Motor neuron (in vitro differentiated cells): ENCODE results near the gene LRTM2. TPM values are rescaled to one million over a fixed set of nuclear protein-coding genes. Genes with fewer than 3 reads are reported as not detected.

Source experiments
- ATAC-seq, 8 experiments: fragments of 200-7000 bp; cut with Tn5 transposase; replicated peaks in 6 of 8; 2 replicates each; pipeline ENCODE4 v1.8.0; 2021; ENCODE audit warnings: mild to moderate bottlenecking in 8 of 8, moderate library complexity in 8 of 8
- H3K27ac ChIP-seq, 2 donors: fragments of 250-450 bp; sonication (Bioruptor Pico); 2 replicates each; pipeline ENCODE4 v1.9.0; 2021; ENCODE audit warnings: antibody characterized with exemption in 2 of 2, mild to moderate bottlenecking in 2 of 2, moderate library complexity in 1 of 2
- H3K4me1 ChIP-seq, 2 donors: fragments of 250-450 bp; sonication (Bioruptor Pico); replicated peaks in 1 of 2; 2 replicates each; pipeline ENCODE4 v1.6.1; 2021; ENCODE audit warnings: antibody characterized with exemption in 2 of 2, mild to moderate bottlenecking in 2 of 2, moderate library complexity in 1 of 2
- H3K4me3 ChIP-seq, 5 donors: fragments of 250-450 bp; sonication (Bioruptor Pico); 2 replicates each; pipeline ENCODE4 v1.9.0; 2021; ENCODE audit warnings: antibody characterized with exemption in 5 of 5, mild to moderate bottlenecking in 5 of 5, moderate library complexity in 4 of 5
- WGBS, 10 experiments: fragments of 450-650 bp; shearing (Covaris generic); methylation state at CpG; one replicate each; pipeline ENCODE4 v1.0.0; 2022; 5-methylcytosine and 5-hydroxymethylcytosine counted together
- in situ Hi-C, 9 experiments: fragments of 400-800 bp; cut with MboI; loops; one replicate each; pipeline ENCODE4 v1.15.0; 2021; ENCODE audit warnings: low sequenced_read_pairs in 9 of 9, low pct_unique_long_range_greater_than_20kb in 2 of 9; ENCODE audit not compliant: unreplicated experiment in 9 of 9
- total RNA-seq, 8 experiments: library from RNA; unstranded; fragments of 300-600 nt; gene quantifications; 2 replicates each; pipeline versions ENCODE4 v1.2.3 to v1.2.4, GENCODE V29; 2022

LRTM2 gene
- total RNA-seq: under 1 TPM; under 0.01 to 0.76 (median 0.25) TPM

DNA sequence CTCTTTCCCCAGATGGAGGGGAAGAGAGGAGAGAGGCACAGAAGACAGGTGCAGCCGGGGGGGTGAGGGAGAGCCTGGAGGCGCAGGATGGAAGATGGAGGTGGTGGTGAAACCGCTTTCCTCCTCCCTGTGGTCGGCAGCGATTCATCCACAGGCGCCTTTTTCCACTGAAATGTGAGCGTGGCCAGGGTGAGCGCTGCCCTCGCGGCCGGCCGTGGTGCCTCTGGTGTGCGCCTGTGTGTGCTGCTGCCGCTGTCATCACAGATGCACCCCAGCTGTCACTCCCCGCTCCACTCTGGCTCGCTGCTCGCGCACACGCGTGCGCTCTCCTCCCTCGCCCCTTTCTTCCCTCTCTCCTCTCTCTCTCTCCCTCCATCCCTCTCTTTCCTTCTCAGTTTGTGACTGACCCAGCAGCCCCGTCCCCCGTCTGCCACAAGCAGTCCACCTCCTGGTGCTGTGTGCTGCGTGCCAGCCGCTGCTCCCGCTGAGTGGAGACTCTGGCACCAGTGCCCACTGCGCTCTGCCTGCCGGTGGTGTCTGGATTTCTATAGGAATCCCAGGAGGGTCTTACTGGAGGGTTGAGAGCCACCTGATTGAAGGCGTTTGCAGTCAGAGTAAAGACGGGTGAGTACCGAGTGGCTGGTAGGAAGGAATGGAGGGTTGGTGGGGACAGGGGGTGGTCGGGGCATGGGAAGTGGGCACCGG is at the start of gene LRTM2:
TSS of gene LRTM2 (plus strand) at position 375 of the 705 bp plus-strand sequence. CDS start 7,584 bp downstream, outside the sequence.
- H3K27ac ChIP-seq: no peak within 1 kb of the TSS
- ATAC-seq: peak in 7 of 8 experiments; percentile 31 to 93 (median 88)
- H3K4me3 ChIP-seq: peak within 1 kb of the TSS in 1 of 5 donors; percentile 7
- 5 to 20% (median 15%) methylated on average over 1 to 9 of the region's 34 CpGs; no CpG with 5 or more reads in 6 of the 10 experiments for WGBS, 10 experiments
- H3K4me1 ChIP-seq: peaks cover 6 to 27% of the 10 kb centered on the region in 2 donors
- in situ Hi-C loops: loop anchor here in 1 of 9 experiments (25.0 kb wide), 1 partner anchor 117 kb away; no protein-coding TSS in a partner anchor

DNA sequence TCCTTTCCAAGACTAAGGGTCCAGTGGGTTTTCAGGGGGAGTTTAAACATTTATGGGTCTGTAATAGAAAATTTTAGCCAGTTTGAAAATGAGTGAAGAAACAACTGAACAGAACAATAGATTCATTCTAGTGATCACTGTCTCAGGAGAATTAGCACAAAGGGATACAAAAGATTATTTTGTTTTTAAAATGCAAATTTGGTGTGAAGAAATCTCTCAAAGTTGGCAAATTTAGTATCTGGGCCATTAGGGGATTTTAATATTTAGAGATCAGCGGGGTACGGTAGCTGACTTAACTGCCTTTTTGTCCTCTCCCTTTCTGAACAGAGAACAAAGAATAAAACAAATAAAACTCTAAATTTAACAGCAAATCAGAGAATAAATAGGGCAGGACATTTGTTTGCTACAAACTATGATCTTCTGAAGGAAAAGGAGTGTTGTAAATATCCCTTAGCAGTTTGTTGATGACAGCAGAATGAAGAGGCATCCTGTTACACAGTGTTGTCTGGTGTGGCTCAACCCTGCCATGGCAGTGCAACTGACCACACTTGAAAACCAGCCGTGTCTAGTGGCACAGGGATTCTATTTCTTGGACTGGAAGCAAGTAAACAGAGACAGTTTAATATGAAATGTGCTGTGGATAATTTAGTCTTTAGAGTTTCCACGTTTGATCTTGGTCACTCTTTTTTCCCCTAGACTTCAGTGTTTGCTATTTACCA is 46.3 kb upstream of the LRTM2 start:
- Histone ChIP-seq H3K4me1 (peaks cover 11 to 19% of the 10 kb centered on the region in 2 donors), H3K4me3 (no peak overlapping the region), H3K27ac (no peak overlapping the region)
- 16 to 100% (median 90%) methylated on average over 1 to 4 of the region's 4 CpGs for WGBS, 10 experiments
- in situ Hi-C loops: no loop called here
- peak in 4 of 8 experiments; percentile 36 to 65 (median 52) for ATAC-seq

DNA sequence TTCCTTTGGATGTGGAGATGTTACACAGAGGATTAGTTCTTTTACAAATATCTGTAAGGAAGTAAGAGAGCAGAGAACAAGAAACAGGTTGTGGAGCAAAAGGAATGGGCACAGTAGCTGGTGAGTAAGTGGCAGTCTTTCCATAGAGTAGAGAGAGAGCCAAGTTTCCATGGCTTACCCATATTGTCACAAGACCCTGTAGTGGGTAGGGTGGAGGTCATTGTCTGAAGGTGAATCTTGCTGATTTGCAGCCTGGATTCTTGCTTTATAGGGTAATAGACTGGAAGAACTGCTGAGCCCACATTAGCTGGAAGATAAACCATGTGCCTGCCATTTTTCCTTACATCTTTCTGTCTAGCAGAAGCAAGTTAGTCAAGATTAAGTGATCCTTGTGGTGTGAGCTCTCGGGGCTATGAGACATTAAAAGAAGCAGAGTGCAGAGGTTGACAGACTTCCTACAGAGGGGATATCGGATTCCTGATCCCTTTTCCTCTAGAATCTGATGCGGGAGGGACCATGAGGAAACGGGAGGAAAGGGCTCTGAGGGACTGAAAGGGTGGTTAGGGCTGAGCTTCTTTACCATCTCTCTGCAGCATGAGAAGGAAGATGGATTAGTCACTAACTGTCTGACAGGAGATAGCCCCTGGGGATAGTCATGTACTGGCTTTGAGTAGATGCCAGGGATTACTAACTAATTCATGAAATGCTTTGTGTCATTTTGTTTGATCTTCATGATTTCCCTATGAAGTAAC is 44.0 kb upstream of the LRTM2 start:
- in situ Hi-C loops: loop anchor here in 6 of 9 experiments (25.0 kb wide), 3 partner anchors 114 to 161 kb away; partner anchors contain the start of gene WNT5B (in 3 of the 6)
- H3K4me1 ChIP-seq: peaks cover 11 to 19% of the 10 kb centered on the region in 2 donors
- WGBS, 10 experiments: 17 to 100% (median 46%) methylated on average over 1 to 3 of the region's 4 CpGs; no CpG with 5 or more reads in 3 of the 10 experiments
- peak; percentile 90 to 97 (median 93) for ATAC-seq
- H3K27ac ChIP-seq: peak overlapping the region in 1 of 2 donors; percentile 5
- H3K4me3 ChIP-seq: no peak overlapping the region

DNA sequence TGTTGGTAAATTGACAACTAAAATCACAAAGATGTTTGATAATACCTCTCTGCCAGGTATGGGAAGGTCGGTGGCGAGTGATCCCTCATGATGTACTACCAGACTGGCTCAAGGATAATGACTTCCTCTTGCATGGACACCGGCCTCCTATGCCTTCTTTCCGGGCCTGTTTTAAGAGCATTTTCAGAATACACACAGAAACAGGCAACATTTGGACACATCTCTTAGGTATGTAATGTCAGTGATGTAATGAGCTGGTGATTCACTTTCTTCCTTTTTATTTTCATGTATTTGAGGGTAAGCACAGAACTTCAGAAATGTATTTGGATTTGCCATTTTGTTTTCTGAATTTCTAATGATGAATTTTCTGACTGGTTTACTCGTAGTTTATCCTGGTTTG is 42.6 kb upstream of the LRTM2 start:
- in situ Hi-C loops: loop anchor here in 6 of 9 experiments (25.0 kb wide), 3 partner anchors 115 to 160 kb away; partner anchors contain the start of gene WNT5B (in 3 of the 6)
- 8 to 100% (median 96%) methylated on average over 1 to 5 of the region's 5 CpGs for WGBS, 10 experiments
- no peak overlapping the region for H3K27ac ChIP-seq
- no peak overlapping the region for H3K4me3 ChIP-seq
- no peak for ATAC-seq
- peaks cover 11 to 19% of the 10 kb centered on the region in 2 donors for H3K4me1 ChIP-seq

DNA sequence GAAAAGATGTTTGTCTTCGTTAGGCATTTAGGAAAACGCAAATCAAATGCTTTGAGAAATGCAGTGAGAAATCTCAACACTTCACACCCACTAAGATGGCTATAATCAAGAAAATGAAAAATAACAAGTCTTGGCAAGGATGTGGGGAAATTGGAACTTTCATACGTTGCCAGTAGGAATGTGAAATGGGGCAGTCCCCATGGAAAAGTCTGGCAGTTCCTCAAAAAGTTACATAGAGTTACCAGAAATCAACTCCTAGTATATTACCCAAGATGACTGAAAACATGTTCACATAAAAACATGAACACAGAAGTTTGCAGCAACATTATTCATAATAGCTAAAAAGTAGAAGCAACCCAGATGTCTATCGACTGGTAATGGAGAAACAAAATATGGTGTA is 41.5 kb upstream of the LRTM2 start:
- Histone ChIP-seq H3K4me1 (peaks cover 11 to 19% of the 10 kb centered on the region in 2 donors), H3K27ac (no peak overlapping the region), H3K4me3 (no peak overlapping the region)
- in situ Hi-C loops: loop anchor here in 6 of 9 experiments (25.0 kb wide), 3 partner anchors 117 to 158 kb away; partner anchors contain the start of gene WNT5B (in 3 of the 6)
- WGBS, 10 experiments: 51 to 94% (median 85%) methylated on average over 1 to 4 of the region's 4 CpGs
- ATAC-seq: no peak

DNA sequence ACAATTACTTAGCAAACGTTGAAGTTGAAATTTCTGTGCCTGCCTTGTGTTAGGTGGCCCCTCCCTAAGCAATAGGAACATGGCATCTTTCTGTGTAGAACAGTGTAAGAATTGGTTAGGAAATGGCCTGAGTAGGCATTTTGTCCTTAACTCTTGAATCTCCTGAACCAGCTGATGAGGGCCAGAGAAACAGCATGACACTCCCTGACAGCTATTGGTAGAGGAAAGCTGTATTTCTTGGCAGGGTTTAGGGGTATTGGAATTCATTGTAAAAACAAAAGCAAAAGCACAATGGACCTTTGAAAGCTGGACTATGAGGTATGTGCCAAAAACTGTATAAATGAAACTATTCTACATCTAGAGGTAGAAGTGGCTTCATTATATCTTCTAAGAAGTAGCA is 40.6 kb upstream of the LRTM2 start:
- in situ Hi-C loops: loop anchor here in 7 of 9 experiments (10.0 to 25.0 kb wide), 4 partner anchors 117 to 158 kb away; partner anchors contain the start of gene WNT5B (in 3 of the 7)
- peaks cover 11 to 19% of the 10 kb centered on the region in 2 donors for H3K4me1 ChIP-seq
- H3K4me3 ChIP-seq: no peak overlapping the region
- ATAC-seq: peak in 2 of 8 experiments; percentile 18 to 21
- no peak overlapping the region for H3K27ac ChIP-seq
- WGBS, 10 experiments: 50 to 100% (median 84%) methylated on average over 1 of the region's 1 CpG; no CpG with 5 or more reads in 4 of the 10 experiments

GRCh38 chr12:1781772-1782171 is 38.6 kb upstream of the LRTM2 start:
- peak in 4 of 8 experiments; percentile 23 to 85 (median 66) for ATAC-seq
- 20 to 100% (median 100%) methylated on average over 1 to 2 of the region's 2 CpGs; no CpG with 5 or more reads in 5 of the 10 experiments for WGBS, 10 experiments
- peaks cover 2 to 7% of the 10 kb centered on the region in 2 donors for H3K4me1 ChIP-seq
- no peak overlapping the region for H3K4me3 ChIP-seq
- in situ Hi-C loops: loop anchor here in 7 of 9 experiments (10.0 to 25.0 kb wide), 4 partner anchors 119 to 156 kb away; partner anchors contain the start of gene WNT5B (in 3 of the 7)
- no peak overlapping the region for H3K27ac ChIP-seq

DNA sequence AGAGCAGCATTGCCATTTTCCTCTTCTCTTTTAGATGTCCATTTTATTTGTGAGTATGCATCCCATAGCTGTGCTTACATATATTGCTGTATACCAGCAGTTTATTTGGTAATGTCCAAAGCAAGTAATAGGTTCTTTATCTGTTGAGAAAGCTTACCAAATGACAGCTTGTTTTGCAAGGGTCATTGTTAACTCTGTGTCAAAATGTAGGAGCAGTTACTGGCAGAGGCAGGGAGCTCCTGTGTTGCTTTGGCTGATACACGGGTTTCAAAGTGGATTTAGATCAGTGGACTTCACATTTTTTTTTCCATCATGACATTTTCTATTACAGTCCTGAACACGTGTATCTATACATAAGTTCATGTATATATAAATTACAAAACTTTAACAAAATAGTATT is 38.1 kb upstream of the LRTM2 start:
- no peak overlapping the region for H3K4me3 ChIP-seq
- WGBS, 10 experiments: 64 to 100% (median 80%) methylated on average over 1 to 2 of the region's 2 CpGs; no CpG with 5 or more reads in 1 of the 10 experiments
- in situ Hi-C loops: loop anchor here in 7 of 9 experiments (10.0 to 25.0 kb wide), 4 partner anchors 120 to 155 kb away; partner anchors contain the start of gene WNT5B (in 3 of the 7)
- peaks cover 0 to 3% of the 10 kb centered on the region in 2 donors for H3K4me1 ChIP-seq
- H3K27ac ChIP-seq: no peak overlapping the region
- no peak for ATAC-seq

DNA sequence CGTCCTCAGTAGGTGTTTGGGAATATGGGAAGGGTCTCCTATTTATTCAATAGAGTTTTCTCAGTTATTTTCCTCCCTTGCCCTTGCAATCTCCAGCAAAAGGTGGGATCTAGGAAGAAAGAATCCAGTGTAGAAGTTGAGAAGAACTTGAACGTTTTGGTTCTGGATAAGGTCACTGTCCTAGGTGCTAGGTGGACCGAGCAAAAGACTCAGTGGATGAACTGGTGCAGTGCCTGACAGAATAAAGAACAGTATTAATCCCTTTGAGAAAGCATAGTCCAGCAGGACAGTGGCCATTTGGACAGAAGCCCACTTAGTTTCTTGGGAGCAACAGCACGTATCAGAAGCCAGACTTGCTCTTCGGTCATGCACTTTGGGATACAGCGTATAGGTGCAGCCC is 32.7 kb upstream of the LRTM2 start:
- ATAC-seq: no peak
- no peak overlapping the region for H3K27ac ChIP-seq
- H3K4me1 ChIP-seq: no peaks in the 10 kb centered on the region
- WGBS, 10 experiments: 0 to 100% (median 87%) methylated on average over 1 to 6 of the region's 6 CpGs
- no peak overlapping the region for H3K4me3 ChIP-seq
- in situ Hi-C loops: loop anchor here in 8 of 9 experiments (5.0 to 25.0 kb wide), 5 partner anchors 125 to 150 kb away; partner anchors contain the start of gene WNT5B (in 3 of the 8)

DNA sequence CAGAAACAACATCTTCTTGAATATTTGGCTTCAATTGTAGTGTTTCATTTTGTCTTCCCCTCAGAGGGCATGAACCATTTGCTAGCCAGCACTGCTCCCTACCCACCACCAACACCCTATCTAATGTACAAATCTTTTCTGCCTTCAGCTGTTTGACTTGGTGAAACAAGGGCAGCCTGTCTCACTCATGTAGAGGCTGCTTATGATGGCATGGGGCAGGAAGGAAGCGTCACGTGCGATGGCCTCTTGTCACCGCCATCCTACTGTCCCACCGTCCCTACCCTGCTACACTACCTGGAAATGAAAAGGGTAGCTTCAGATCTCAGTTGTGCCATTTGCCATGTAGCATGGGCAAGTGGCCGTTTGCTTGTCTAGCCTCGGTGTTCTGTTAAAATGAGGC is 29.9 kb upstream of the LRTM2 start:
- Histone ChIP-seq H3K27ac (no peak overlapping the region), H3K4me3 (no peak overlapping the region), H3K4me1 (no peaks in the 10 kb centered on the region)
- in situ Hi-C loops: loop anchor here in 7 of 9 experiments (5.0 to 25.0 kb wide), 6 partner anchors 128 to 153 kb away; partner anchors contain the start of gene WNT5B (in 3 of the 7)
- WGBS, 10 experiments: 60 to 100% (median 91%) methylated on average over 1 to 6 of the region's 7 CpGs; no CpG with 5 or more reads in 4 of the 10 experiments
- no peak for ATAC-seq

DNA sequence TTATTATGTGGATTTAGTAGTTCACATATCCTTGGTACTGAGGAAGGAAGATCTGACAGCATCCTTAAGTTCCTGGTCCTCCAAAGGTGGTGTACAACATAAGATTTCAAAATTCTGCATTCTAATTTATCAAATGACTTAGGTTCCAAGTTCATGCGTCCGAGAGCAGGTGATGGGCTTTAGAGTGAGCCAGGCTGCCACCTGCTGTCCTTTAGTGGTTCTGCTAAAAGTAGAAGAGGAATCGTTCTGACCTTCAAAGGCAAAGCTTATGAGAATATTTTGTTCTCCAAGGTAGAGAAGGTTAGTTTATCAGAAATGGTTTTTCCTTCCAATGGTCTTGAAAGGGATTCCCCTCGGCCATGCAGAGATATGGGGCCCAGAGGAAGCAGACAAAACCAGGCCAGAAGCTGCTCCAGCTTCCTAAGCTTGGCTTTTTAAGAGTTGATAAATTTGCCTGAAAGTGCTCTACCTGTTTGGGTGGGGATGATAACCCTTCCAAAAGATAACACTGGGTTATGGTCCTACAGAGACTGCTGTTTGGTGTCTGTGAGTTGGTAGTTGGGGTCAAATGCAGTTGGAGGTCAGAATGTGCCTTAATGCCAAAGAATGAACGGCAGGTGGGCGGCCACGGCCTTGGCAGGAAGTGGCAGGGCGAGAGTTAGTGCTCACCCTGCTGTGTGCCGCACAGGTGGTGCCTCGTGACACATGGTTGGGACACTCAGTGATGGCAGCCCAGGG is 29.1 kb upstream of the LRTM2 start:
- Histone ChIP-seq H3K27ac (no peak overlapping the region), H3K4me1 (peaks cover 3 to 6% of the 10 kb centered on the region in 2 donors), H3K4me3 (no peak overlapping the region)
- in situ Hi-C loops: loop anchor here in 7 of 9 experiments (5.0 to 25.0 kb wide), 6 partner anchors 129 to 154 kb away; partner anchors contain the start of gene WNT5B (in 3 of the 7)
- ATAC-seq: no peak
- WGBS, 10 experiments: 0 to 87% (median 8%) methylated on average over 1 to 6 of the region's 10 CpGs; no CpG with 5 or more reads in 2 of the 10 experiments
